HepG2 (cell line): Measurements from ENCODE around the gene NDUFB7. TPM values are rescaled to one million over a fixed set of nuclear protein-coding genes. Genes with fewer than 3 reads are reported as not detected.
A peak's percentile ranks its signal among the peaks of the same experiment; 100 is the strongest.

Experiments used
- ATM ChIP-seq: fragments of 450-650 bp; IDR thresholded peaks from 2 replicates; pipeline ENCODE4 v1.7.1; 2017; ENCODE audit warnings: mild to moderate bottlenecking, borderline replicate concordance
- CAMTA2 ChIP-seq: sonication (generic); formaldehyde crosslinking; IDR thresholded peaks from 2 replicates; pipeline ENCODE4 v1.4.0; 2020; ENCODE audit warnings: mild to moderate bottlenecking, missing genetic modification reagents, borderline replicate concordance
- CREM ChIP-seq, 2 experiments: sonication (generic) in 1 of 2; formaldehyde crosslinking in 1 of 2; IDR thresholded peaks; 2 replicates each; pipeline versions ENCODE4 v1.4.0 to v1.6.1; 2016 to 2020; ENCODE audit warnings: antibody characterized with exemption in 1 of 2, mild to moderate bottlenecking in 1 of 2, missing genetic modification reagents in 1 of 2
- JARID2 ChIP-seq: sonication (generic); formaldehyde crosslinking; IDR thresholded peaks from 2 replicates; pipeline ENCODE4 v1.8.1; 2023; ENCODE audit warnings: missing genetic modification reagents, inconsistent platforms; ENCODE audit not compliant: insufficient replicate concordance
- MZF1 ChIP-seq: sonication (generic); formaldehyde crosslinking; IDR thresholded peaks from 2 replicates; pipeline ENCODE4 v1.8.1; 2023; ENCODE audit warnings: mild to moderate bottlenecking, missing genetic modification reagents, borderline replicate concordance
- NCOR1 ChIP-seq: fragments of 200-600 bp; sonication (generic); IDR thresholded peaks from 2 replicates; pipeline ENCODE4 v1.7.0; 2017; ENCODE audit warnings: antibody characterized with exemption, low read length, borderline replicate concordance
- RBAK ChIP-seq: sonication (generic); formaldehyde crosslinking; IDR thresholded peaks from 2 replicates; pipeline ENCODE4 v1.5.1; 2020; ENCODE audit warnings: mild to moderate bottlenecking, missing genetic modification reagents
- RORA ChIP-seq: sonication (generic); formaldehyde crosslinking; IDR thresholded peaks from 2 replicates; pipeline ENCODE4 v1.5.0; 2020; ENCODE audit warnings: mild to moderate bottlenecking, missing genetic modification reagents, moderate library complexity
- TFE3 ChIP-seq: IDR thresholded peaks from 2 replicates; pipeline ENCODE4 v1.6.1; 2016
- ZBTB7A ChIP-seq: sonication (generic); formaldehyde crosslinking; IDR thresholded peaks from 2 replicates; pipeline ENCODE4 v1.8.0; 2022; ENCODE audit warnings: mild to moderate bottlenecking, missing genetic modification reagents
- ZNF234 ChIP-seq: sonication (generic); formaldehyde crosslinking; conservative IDR thresholded peaks from 2 replicates; pipeline ENCODE4 v1.5.1; 2020; ENCODE audit warnings: mild to moderate bottlenecking, missing genetic modification reagents
- ZNF3 ChIP-seq: IDR thresholded peaks from 2 replicates; pipeline ENCODE4 v1.7.0; 2017; ENCODE audit warnings: inconsistent platforms
- ZNF629 ChIP-seq: sonication (generic); formaldehyde crosslinking; conservative IDR thresholded peaks from 2 replicates; pipeline ENCODE4 v1.5.0; 2020; ENCODE audit warnings: missing genetic modification reagents
- ZNF83 ChIP-seq: sonication (generic); formaldehyde crosslinking; IDR thresholded peaks from 2 replicates; pipeline ENCODE4 v1.4.0; 2020; ENCODE audit warnings: missing genetic modification reagents, mild to moderate bottlenecking, borderline replicate concordance
- polyA plus RNA-seq, 8 experiments: library from polyadenylated mRNA; depleted of rRNA in 3 of 8; stranded (reverse) in 7 of 8; unstranded in 1 of 8; fragments of >200 nt; fragmentation: Illumina TruSeq in 4 of 8; extraction: Trizol in 4 of 8; gene quantifications; 2 replicates each; pipeline versions ENCODE4 v1.2.1 to v1.2.3, GENCODE V29; 2011 to 2016; ENCODE audit warnings: low read depth in 4 of 8, missing spikeins in 1 of 8, mixed read lengths in 1 of 8; ENCODE audit not compliant: insufficient read depth in 1 of 8
- total RNA-seq, 5 experiments: library from RNA; depleted of rRNA; stranded (reverse); fragments of >200 nt; fragmentation: Illumina TruSeq; extraction: Trizol; gene quantifications; 2 replicates each; pipeline ENCODE4 v1.2.3, GENCODE V29; 2016; ENCODE audit warnings: low read depth in 1 of 5
- TF ChIP-seq, protein P1 (sequence below): sonication (generic); formaldehyde crosslinking; IDR thresholded peaks from 2 replicates; pipeline ENCODE4 v1.5.1; 2020; ENCODE audit warnings: mild to moderate bottlenecking, missing genetic modification reagents, borderline replicate concordance
- TF ChIP-seq, protein P2 (sequence below): sonication (generic); formaldehyde crosslinking; IDR thresholded peaks from 2 replicates; pipeline ENCODE4 v1.4.0; 2020; ENCODE audit warnings: missing genetic modification reagents, borderline replicate concordance

NDUFB7 gene
- total and polyA plus RNA-seq, 2 of the 13 experiments (the other 11 are each of a cell fraction or from before 2014, with no cell fraction given), result 156 to 198 TPM

DNA sequence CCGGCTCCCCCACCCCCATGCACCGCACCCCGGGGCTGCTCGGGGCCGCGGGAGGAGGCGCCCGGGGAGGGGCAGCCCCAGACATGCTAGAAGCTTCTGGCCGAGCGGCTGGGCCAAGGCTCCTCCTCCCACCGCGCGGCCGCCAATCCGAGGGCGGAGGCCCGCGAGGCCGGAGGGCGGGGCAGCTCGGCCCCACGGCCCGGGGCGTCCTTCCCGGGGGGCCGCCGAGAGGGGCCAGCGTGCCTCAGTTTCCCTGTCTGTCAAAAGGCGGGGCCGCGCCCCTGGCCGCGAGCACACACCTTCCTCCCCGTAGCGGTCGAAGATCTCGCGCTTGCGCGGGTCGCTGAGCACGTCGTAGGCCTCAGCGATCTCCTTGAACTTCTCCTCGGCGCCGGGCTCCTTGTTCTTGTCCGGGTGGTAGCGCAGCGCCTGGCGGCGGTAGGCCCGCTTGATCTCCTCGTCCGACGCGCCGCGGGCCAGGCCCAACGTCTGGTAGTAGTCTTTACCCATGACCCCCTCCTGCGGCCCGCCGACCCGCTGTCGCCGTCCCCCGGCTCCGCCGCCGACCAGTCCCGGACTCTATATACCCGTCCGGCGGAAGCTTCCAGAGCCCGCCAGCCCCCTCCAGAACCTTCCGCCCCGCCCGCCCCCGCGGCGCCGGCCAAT lies 53.9 kb downstream of the NDUFB7 start, which contains the start of gene DNAJB1 (continued):
- TF ChIP-seq RORA, result no peak
- TF ChIP-seq, protein P1, sequence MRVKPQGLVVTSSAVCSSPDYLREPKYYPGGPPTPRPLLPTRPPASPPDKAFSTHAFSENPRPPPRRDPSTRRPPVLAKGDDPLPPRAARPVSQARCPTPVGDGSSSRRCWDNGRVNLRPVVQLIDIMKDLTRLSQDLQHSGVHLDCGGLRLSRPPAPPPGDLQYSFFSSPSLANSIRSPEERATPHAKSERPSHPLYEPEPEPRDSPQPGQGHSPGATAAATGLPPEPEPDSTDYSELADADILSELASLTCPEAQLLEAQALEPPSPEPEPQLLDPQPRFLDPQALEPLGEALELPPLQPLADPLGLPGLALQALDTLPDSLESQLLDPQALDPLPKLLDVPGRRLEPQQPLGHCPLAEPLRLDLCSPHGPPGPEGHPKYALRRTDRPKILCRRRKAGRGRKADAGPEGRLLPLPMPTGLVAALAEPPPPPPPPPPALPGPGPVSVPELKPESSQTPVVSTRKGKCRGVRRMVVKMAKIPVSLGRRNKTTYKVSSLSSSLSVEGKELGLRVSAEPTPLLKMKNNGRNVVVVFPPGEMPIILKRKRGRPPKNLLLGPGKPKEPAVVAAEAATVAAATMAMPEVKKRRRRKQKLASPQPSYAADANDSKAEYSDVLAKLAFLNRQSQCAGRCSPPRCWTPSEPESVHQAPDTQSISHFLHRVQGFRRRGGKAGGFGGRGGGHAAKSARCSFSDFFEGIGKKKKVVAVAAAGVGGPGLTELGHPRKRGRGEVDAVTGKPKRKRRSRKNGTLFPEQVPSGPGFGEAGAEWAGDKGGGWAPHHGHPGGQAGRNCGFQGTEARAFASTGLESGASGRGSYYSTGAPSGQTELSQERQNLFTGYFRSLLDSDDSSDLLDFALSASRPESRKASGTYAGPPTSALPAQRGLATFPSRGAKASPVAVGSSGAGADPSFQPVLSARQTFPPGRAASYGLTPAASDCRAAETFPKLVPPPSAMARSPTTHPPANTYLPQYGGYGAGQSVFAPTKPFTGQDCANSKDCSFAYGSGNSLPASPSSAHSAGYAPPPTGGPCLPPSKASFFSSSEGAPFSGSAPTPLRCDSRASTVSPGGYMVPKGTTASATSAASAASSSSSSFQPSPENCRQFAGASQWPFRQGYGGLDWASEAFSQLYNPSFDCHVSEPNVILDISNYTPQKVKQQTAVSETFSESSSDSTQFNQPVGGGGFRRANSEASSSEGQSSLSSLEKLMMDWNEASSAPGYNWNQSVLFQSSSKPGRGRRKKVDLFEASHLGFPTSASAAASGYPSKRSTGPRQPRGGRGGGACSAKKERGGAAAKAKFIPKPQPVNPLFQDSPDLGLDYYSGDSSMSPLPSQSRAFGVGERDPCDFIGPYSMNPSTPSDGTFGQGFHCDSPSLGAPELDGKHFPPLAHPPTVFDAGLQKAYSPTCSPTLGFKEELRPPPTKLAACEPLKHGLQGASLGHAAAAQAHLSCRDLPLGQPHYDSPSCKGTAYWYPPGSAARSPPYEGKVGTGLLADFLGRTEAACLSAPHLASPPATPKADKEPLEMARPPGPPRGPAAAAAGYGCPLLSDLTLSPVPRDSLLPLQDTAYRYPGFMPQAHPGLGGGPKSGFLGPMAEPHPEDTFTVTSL (CRISPR knock-in tag), result no peak
- TF ChIP-seq ZNF83, result 0 out of 2 replicates have a peak, but pooled peaks have one; percentile 80
- TF ChIP-seq TFE3 (CRISPR knock-in tag), result no peak
- TF ChIP-seq NCOR1, result no peak
- 0 out of 2 replicates have a peak, but pooled peaks have one; percentile 38 for TF ChIP-seq MZF1 (CRISPR knock-in tag)
- no peak for TF ChIP-seq CREM (IDR thresholded peaks at IDR 0.05)
- TF ChIP-seq CREM (CRISPR knock-in tag; IDR thresholded peaks at IDR 0.05), result no peak
- TF ChIP-seq JARID2, result no peak
- TF ChIP-seq ZNF3 (CRISPR knock-in tag), result no peak
- TF ChIP-seq, protein P2, sequence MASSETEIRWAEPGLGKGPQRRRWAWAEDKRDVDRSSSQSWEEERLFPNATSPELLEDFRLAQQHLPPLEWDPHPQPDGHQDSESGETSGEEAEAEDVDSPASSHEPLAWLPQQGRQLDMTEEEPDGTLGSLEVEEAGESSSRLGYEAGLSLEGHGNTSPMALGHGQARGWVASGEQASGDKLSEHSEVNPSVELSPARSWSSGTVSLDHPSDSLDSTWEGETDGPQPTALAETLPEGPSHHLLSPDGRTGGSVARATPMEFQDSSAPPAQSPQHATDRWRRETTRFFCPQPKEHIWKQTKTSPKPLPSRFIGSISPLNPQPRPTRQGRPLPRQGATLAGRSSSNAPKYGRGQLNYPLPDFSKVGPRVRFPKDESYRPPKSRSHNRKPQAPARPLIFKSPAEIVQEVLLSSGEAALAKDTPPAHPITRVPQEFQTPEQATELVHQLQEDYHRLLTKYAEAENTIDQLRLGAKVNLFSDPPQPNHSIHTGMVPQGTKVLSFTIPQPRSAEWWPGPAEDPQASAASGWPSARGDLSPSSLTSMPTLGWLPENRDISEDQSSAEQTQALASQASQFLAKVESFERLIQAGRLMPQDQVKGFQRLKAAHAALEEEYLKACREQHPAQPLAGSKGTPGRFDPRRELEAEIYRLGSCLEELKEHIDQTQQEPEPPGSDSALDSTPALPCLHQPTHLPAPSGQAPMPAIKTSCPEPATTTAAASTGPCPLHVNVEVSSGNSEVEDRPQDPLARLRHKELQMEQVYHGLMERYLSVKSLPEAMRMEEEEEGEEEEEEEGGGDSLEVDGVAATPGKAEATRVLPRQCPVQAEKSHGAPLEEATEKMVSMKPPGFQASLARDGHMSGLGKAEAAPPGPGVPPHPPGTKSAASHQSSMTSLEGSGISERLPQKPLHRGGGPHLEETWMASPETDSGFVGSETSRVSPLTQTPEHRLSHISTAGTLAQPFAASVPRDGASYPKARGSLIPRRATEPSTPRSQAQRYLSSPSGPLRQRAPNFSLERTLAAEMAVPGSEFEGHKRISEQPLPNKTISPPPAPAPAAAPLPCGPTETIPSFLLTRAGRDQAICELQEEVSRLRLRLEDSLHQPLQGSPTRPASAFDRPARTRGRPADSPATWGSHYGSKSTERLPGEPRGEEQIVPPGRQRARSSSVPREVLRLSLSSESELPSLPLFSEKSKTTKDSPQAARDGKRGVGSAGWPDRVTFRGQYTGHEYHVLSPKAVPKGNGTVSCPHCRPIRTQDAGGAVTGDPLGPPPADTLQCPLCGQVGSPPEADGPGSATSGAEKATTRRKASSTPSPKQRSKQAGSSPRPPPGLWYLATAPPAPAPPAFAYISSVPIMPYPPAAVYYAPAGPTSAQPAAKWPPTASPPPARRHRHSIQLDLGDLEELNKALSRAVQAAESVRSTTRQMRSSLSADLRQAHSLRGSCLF (CRISPR knock-in tag), result 0 out of 2 replicates have a peak, but pooled peaks have one; percentile 75
- TF ChIP-seq ZBTB7A (CRISPR knock-in tag), result peak; percentile 85; the same call in 1 of the 2 replicates
- no peak for TF ChIP-seq ZNF629 (CRISPR knock-in tag)
- no peak for TF ChIP-seq RBAK (CRISPR knock-in tag)
- TF ChIP-seq ZNF234, result no peak
- no peak for TF ChIP-seq ATM
- peak; percentile 74; the same call in 1 of the 2 replicates for TF ChIP-seq CAMTA2
